OCI-LY1 (cell line): ENCODE results near the gene MEI1.

Source experiments
- EZH2 ChIP-seq: fragments of 200-600 bp; sonication (generic), shearing (Covaris generic); IDR thresholded peaks from 2 replicates; pipeline ENCODE4 v1.8.0; 2017; ENCODE audit warnings: borderline replicate concordance, mixed run types, mild to moderate bottlenecking, antibody characterized with exemption, low read length, moderate library complexity, mixed read lengths
- TF ChIP-seq, protein P1 (sequence below): fragments of 200-600 bp; sonication (generic), shearing (Covaris generic); IDR thresholded peaks from 2 replicates; pipeline ENCODE4 v1.5.1; 2017; ENCODE audit warnings: mild to moderate bottlenecking, antibody characterized with exemption, low read length, moderate library complexity, mixed read lengths

DNA sequence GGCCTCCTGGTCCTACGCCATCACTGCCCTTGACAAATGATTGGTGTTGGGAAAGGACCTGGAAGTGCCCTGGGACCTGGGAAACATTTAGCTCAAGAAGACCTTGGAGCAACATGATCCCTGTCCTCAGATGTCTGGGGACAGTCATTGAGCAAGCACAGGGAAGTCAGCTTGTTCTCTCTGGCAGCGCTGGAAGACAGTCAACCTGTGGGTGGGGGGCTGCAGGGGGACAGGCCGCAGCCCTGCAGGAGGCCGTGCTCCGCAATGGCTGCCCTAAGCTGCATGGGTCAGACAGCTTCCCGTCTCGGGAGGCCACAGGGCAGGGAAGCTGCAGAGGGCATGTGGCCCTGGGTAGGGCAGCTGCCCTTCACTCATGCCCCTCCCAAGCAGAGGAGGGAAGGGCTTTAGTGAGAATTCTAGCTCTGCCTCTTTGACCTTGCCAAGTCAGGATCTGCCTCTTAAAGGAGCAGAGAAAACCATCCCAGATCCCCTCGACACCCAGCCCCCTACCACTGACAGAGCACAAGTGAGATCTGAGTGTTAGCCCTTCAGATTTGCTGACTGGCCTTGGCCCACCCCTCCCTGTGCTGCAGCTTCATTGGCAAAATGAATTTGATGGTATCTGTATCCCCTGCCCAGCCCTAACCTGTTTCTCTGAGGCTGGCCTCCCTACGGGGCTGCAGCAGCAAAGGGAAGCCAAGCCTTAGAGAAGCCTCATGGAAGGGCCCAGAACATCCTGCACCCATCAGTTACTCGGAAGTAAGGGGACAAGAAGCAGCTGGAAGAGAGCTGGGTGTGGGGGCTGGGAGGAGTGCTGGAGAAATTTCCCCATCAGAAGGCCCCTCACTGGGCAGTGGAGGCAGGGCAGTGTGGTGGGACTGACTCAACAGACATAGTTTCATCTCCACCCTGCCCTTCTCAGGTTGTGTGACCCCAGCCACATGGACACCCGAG is 127.4 kb downstream of the MEI1 start:
- TF ChIP-seq, protein P1, sequence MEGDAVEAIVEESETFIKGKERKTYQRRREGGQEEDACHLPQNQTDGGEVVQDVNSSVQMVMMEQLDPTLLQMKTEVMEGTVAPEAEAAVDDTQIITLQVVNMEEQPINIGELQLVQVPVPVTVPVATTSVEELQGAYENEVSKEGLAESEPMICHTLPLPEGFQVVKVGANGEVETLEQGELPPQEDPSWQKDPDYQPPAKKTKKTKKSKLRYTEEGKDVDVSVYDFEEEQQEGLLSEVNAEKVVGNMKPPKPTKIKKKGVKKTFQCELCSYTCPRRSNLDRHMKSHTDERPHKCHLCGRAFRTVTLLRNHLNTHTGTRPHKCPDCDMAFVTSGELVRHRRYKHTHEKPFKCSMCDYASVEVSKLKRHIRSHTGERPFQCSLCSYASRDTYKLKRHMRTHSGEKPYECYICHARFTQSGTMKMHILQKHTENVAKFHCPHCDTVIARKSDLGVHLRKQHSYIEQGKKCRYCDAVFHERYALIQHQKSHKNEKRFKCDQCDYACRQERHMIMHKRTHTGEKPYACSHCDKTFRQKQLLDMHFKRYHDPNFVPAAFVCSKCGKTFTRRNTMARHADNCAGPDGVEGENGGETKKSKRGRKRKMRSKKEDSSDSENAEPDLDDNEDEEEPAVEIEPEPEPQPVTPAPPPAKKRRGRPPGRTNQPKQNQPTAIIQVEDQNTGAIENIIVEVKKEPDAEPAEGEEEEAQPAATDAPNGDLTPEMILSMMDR, result no peak
- TF ChIP-seq EZH2, result no peak
